Skin epidermis (tissue), 12 donors: Measurements from ENCODE around the gene SMPD3.

Source experiments
- H3K27ac ChIP-seq, 21 experiments: fragments of 200-600 bp; sonication (generic) in 11 of 21; one replicate each; pipeline ENCODE4 v1.5.0; 2020; ENCODE audit warnings: mild to moderate bottlenecking in 3 of 21, inconsistent platforms in 2 of 21, moderate library complexity in 2 of 21
- H3K4me3 ChIP-seq, 7 experiments: fragments of 200-600 bp; sonication (generic) in 2 of 7; one replicate each; pipeline ENCODE4 v1.5.0; 2020; ENCODE audit warnings: inconsistent platforms in 2 of 7, mild to moderate bottlenecking in 2 of 7, moderate library complexity in 1 of 7

Gene SMPD3

DNA sequence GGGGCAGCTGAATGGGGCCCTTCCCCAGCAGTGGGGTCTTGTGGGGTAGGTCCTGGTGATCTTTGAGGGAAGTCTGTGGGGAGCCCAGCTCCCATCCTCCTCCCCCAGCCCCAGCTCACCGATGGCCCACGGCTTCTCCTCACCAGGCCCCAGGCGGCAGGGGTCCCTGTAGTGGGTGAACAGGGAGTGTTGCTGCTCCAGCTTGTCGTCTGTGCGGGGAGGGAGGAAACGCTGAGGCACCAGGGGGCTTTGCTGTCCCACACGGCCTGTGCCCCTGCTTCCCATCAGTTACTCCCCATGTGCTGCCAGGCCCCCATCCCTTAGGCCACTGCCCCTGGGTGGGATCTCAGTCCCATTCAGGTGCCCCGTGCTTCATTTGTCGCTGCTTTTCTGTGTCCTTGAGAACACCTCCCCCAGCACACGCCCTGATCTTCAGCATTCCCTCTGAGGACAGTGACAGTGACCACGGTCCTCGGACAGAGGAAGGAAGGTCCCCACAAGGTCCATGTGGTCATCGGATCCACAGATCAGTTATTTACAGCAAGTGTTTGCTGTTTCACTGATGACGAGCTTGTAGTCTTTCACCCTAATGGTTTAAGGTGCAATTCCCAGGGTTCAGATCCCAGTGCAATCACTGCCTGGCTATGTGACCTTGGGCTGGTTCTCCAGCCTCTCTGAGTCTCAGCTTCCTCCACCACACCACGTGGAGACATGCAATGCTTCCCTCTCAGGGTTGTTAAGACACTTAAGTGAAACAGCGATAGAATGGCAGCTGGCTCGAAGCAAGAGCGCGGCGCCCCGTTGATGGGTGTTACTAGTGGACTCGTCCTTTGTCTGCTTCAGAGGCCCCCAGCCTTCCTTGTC lies 84.4 kb downstream of the SMPD3 start:
- Histone ChIP-seq H3K4me3 (no peak overlapping the region), H3K27ac (no peak overlapping the region)

DNA sequence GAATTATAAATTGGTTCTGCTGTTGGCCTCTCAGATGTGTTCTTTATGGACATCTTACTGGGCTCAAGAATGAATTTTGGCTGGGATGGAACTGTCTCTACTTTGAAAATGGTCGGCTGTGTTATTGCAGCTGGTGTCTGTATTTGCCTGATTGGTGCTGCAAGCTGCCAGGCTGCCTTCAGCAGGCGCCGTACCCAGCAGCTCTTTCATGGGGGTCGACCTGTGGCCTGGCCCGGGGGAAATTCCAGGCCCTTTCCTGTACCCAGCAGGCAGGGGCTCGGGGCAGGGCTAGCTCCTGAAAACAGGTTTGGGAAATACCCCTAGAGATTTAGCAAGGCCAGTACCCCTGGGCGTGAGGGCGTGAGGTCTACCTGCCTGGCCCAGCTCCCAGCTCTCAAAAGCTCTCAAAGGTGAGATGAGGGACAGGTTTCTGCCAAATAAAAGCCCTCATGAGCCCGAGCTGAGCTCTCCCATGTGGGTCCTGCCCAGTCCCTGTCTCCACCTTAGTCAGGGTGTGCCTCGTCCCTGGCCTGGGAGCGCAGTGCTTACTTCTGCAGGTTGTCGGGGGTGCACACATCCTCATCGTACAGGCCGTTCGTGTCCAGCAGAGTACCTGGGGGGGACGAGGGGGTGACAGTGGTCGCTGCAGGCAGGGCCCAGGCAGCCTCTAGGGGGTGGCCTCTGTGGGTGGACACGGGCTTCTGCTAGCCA lies 85.2 kb downstream of the SMPD3 start:
- Histone ChIP-seq H3K4me3 (no peak overlapping the region), H3K27ac (no peak overlapping the region)

DNA sequence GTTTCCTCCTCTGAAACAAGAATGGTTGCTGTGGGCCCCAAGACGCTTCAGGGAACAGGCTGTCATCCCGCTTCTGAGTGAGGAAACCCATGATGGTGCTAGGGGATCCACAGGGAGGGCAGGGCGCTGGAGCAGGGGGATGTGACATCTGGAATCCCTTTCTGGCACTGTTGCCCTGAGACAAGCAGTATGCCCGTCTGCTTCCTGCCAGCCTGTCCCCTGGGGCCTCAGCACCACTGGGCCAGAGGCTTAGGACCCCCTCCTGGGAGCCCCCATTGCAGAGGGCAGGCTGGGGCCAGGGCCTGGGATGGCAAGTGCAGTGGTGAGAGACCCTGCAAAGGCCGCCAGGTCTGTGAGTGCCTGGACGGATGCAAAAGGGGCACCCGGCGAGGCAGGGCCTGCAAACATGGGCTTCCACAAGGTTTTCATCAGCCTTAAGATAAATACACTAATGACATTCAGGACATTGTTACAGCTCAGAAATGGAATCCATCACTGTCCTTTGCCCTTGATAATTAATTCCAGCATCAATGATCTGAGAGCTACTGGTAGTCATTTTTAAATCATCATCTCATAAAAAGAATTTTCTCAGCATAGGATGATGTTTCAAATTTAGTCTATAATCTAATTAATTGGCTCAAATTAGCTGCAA lies 85.9 kb downstream of the SMPD3 start:
- Histone ChIP-seq H3K4me3 (no peak overlapping the region), H3K27ac (no peak overlapping the region)

GRCh38 chr16:68361485-68361884 lies 86.8 kb downstream of the SMPD3 start:
- Histone ChIP-seq H3K27ac (no peak overlapping the region), H3K4me3 (no peak overlapping the region)

GRCh38 chr16:68360956-68361355 lies 87.4 kb downstream of the SMPD3 start:
- no peak overlapping the region for H3K27ac ChIP-seq
- H3K4me3 ChIP-seq, result no peak overlapping the region

DNA sequence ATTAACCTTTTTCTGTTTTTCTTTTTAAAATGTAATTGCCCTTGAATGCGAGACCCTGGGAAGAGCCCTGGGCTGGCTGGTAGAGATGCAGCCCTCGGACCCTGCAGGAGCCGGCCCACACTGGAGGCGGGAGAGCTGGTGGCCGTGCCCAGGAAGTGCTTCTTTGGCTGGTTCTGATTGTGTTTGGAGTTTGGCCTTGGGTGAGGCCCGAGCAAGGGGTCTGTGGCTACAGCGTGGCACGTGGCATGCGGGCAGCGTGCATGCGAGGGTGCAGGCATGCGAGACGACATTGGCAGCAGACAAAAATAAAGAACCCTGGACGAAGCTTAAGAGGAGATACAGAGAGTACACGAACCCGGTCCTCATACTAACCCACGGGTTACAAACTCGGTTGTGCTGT lies 87.8 kb downstream of the SMPD3 start:
- Histone ChIP-seq H3K27ac (no peak overlapping the region), H3K4me3 (no peak overlapping the region)

- no peak overlapping the region for H3K27ac ChIP-seq
- H3K4me3 ChIP-seq, result no peak overlapping the region
Measured at GRCh38 chr16:68359398-68360191, 88.7 kb downstream of the SMPD3 start.

- Histone ChIP-seq H3K27ac (no peak overlapping the region), H3K4me3 (no peak overlapping the region)
Measured at GRCh38 chr16:68358951-68359350, 89.4 kb downstream of the SMPD3 start.

GRCh38 chr16:68357923-68358322 lies 90.4 kb downstream of the SMPD3 start:
- Histone ChIP-seq H3K27ac (peak overlapping the region in 2 of 21 experiments; percentile 31 to 71), H3K4me3 (no peak overlapping the region)

GRCh38 chr16:68357521-68357922 lies 90.8 kb downstream of the SMPD3 start:
- no peak overlapping the region for H3K4me3 ChIP-seq
- peak overlapping the region in 2 of 21 experiments; percentile 31 to 71 for H3K27ac ChIP-seq

- peak overlapping the region in 4 of 21 experiments; percentile 13 to 71 (median 60) for H3K27ac ChIP-seq
- H3K4me3 ChIP-seq, result peak overlapping the region in 1 of 7 experiments; percentile 12
Measured at GRCh38 chr16:68356919-68357286, 91.4 kb downstream of the SMPD3 start.

DNA sequence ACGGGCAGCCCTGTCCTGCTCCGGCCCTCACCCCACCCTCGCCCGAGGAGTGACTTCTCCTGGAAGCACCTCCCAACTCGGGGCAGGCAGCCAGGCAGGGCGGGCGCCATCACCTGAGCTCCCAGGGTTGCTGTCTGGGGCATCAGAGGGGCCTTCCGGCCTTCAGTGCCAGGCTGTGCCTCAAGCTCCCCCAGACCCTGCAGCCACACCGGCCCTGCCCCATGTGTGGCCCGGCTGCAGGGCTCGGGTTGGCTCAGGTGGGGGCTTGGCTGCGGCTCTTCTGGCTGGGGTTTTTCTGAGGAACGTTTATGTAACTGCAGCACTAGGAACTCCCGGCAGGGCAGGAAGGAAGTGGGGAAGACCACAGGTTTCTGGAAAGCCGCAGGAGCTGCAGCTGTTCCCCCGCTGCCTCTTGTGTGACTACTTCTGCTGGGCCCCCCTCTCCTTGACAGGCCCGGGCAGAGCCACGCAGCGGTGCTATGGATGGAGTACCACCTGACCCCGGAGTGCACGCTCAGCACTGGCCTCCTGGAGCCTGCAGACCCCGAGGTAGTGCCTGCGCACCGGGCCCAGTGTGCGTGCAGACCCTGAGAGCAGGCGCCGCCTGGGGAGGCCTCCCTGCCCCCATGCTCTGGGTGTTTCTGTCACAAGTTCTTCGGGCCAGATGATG lies 91.9 kb downstream of the SMPD3 start:
- Histone ChIP-seq H3K27ac (peak overlapping the region in 7 of 21 experiments; percentile 13 to 71 (median 39)), H3K4me3 (peak overlapping the region in 1 of 7 experiments; percentile 12)

DNA sequence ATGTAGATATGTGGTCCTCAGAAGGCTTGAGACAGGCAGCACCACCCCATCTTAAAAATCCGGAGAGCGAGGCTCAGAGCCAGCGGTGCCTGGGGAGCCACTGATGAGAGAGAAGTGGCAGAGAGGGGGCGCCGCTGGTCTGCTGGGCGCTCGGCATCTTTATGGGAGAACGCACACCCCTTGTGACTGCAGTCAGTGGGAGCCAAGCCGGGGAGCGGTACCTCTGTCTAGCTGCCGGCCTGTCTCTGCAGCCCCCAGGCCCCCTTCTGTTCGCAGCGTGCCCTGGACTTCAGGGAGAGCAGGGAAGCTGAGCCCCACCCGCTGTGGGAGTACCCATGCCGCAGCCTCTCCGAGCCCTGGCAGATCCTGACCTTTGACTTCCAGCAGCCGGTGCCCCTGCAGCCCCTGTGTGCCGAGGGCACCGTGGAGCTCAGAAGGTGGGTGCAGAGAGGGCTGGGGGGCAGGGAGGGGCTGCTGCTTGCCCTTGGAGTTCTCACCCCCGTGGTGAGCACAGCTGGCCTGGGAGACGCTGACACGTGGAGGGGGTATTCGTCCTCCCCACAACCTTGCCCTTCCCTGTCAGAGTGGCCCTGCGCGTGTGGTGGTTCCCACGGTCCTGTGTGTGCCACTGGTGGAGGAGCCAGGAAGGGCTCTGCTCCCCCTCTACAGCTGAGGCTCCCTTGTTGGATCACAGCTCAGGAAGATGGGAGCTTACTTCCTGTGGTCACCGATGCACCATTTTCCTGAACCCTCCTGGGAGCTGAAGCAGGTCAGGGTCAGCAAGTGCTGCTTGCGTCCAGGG lies 92.7 kb downstream of the SMPD3 start:
- Histone ChIP-seq H3K4me3 (no peak overlapping the region), H3K27ac (peak overlapping the region in 7 of 21 experiments; percentile 13 to 71 (median 39))

DNA sequence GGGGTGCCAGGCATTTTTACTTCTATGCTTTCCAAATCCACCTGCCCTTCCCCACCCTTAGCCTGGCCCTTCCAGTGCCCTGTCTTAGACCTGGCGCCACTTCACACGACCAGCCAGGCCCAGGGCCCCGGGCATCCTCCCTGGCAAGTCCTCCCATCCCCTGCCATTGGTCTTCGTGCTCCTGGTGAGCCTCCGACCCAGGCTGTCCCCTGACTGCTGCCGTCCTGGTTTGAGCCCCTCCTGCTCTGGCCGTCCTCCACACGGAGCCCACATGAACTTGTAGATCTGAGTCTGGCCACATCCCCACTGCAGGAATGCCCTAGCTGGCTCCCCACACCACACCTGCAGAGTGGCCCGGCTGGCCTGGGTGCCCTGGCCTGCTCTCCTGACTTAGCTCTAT lies 93.5 kb downstream of the SMPD3 start:
- Histone ChIP-seq H3K27ac (no peak overlapping the region), H3K4me3 (no peak overlapping the region)

DNA sequence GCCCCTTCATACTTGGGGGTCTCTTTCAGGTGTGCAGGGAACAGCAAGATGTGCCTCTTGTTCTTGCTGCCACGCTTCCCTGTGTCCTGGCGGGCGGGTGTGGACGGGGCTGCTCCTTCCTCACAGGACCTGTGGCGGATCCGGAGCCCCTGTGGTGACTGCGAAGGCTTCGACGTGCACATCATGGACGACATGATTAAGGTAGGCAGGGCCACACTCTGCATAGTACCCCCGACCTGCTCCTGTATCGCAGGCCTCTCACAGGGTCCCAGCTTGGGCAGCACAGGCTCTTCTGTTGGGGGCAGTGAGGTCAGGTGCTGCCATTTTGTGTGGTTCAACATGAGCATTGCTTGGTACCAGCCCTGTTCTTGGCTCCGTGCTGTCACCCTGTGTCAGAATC lies 94.9 kb downstream of the SMPD3 start:
- no peak overlapping the region for H3K4me3 ChIP-seq
- H3K27ac ChIP-seq, result no peak overlapping the region

DNA sequence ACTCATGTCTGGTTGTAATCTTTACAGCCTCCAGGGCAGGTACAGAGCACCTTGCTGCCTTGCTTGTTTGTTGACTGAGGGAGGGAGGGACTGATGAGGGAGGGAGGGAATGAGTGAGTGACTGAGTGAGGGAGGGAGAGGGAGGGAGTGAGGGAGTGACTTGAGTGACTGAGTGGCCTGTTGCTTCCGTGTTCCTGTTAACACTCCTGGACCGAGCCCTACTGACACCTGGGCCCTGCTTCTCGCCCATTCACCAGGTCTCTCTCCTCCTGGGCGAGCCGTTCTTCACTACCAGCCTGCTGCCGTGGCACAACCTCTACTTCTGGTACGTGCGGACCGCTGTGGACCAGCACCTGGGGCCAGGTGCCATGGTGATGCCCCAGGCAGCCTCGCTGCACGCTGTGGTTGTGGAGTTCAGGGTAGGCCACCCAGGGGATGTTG lies 96.3 kb downstream of the SMPD3 start:
- Histone ChIP-seq H3K4me3 (no peak overlapping the region), H3K27ac (no peak overlapping the region)

- Histone ChIP-seq H3K27ac (no peak overlapping the region), H3K4me3 (no peak overlapping the region)
Measured at GRCh38 chr16:68351463-68351862, 96.8 kb downstream of the SMPD3 start.

- Histone ChIP-seq H3K4me3 (no peak overlapping the region), H3K27ac (no peak overlapping the region)
Measured at GRCh38 chr16:68350813-68351350, 97.4 kb downstream of the SMPD3 start.
